ENCODE measurements around the gene DHRS3. TPM values are rescaled to one million over a fixed set of nuclear protein-coding genes. Genes with fewer than 3 reads are reported as not detected.
A peak's percentile ranks its signal among the peaks of the same experiment; 100 is the strongest.

DHRS3 gene
- total and polyA plus RNA-seq, 2 of the 13 experiments (the other 11 are each of a cell fraction or from before 2014, with no cell fraction given): 48.5 to 90.5 TPM

- TF ChIP-seq ZNF343 (CRISPR knock-in tag; IDR thresholded peaks at IDR 0.05) (no peak), XRCC5 (optimal IDR thresholded peaks at IDR 0.05; ENCODE audit: low read length) (peak; percentile 30), ZNF256 (CRISPR knock-in tag; conservative IDR thresholded peaks at IDR 0.05) (no peak), ESRRA (CRISPR knock-in tag; IDR thresholded peaks at IDR 0.05; ENCODE audit: low read depth) (peak; percentile 73; the same call in 1 of the 2 replicates), HNRNPLL (IDR thresholded peaks at IDR 0.05; ENCODE audit: low read depth, low read length, poor library complexity, severe bottlenecking) (no peak), ZNF570 (CRISPR knock-in tag; IDR thresholded peaks at IDR 0.05; ENCODE audit: borderline replicate concordance) (no peak), ZNF768 (CRISPR knock-in tag; IDR thresholded peaks at IDR 0.05) (no peak), MED1 (CRISPR knock-in tag; IDR thresholded peaks at IDR 0.05) (peak; percentile 96), ZNF264 (CRISPR knock-in tag; IDR thresholded peaks at IDR 0.05) (no peak), REL (CRISPR knock-in tag; conservative IDR thresholded peaks at IDR 0.05) (no peak), ZNF644 (CRISPR knock-in tag; IDR thresholded peaks at IDR 0.05; ENCODE audit: low read depth) (no peak; the same call in 1 of the 2 replicates), ZNF709 (CRISPR knock-in tag; IDR thresholded peaks at IDR 0.05) (no peak; the same call in 1 of the 2 replicates), PHF20 (CRISPR knock-in tag; IDR thresholded peaks at IDR 0.05) (no peak), ZSCAN22 (CRISPR knock-in tag; IDR thresholded peaks at IDR 0.05) (no peak), ZNF281 (CRISPR knock-in tag; IDR thresholded peaks at IDR 0.05; ENCODE audit: borderline replicate concordance) (peak; percentile 54; the same call in 1 of the 2 replicates), ZNF790 (CRISPR knock-in tag; IDR thresholded peaks at IDR 0.05; ENCODE audit: borderline replicate concordance) (no peak), KDM4B (CRISPR knock-in tag; IDR thresholded peaks at IDR 0.05) (peak; percentile 56), ZNF318 (CRISPR knock-in tag; IDR thresholded peaks at IDR 0.05) (no peak)
Observed at GRCh38 chr1:12604114-12604874, 13.7 kb downstream of the DHRS3 start (continued).
